Right renal cortex interstitium (tissue), 3 donors: ENCODE measurements around the gene CPNE9. TPM values are rescaled to one million over a fixed set of nuclear protein-coding genes. Genes with fewer than 3 reads are reported as not detected.

Experiments
- DNase-seq, 3 donors: peaks; one replicate each; pipeline ENCODE4 v3.0.0-alpha.2; 2013; ENCODE audit warnings: low read depth in 3 of 3, low spot score in 2 of 3
- polyA plus RNA-seq, 3 donors: library from polyadenylated mRNA; unstranded; fragments of 120-200 nt; gene quantifications; one replicate each; pipeline ENCODE4 v1.2.1, GENCODE V29; 2013; ENCODE audit not compliant: insufficient read length in 3 of 3

CPNE9 gene, protein sequence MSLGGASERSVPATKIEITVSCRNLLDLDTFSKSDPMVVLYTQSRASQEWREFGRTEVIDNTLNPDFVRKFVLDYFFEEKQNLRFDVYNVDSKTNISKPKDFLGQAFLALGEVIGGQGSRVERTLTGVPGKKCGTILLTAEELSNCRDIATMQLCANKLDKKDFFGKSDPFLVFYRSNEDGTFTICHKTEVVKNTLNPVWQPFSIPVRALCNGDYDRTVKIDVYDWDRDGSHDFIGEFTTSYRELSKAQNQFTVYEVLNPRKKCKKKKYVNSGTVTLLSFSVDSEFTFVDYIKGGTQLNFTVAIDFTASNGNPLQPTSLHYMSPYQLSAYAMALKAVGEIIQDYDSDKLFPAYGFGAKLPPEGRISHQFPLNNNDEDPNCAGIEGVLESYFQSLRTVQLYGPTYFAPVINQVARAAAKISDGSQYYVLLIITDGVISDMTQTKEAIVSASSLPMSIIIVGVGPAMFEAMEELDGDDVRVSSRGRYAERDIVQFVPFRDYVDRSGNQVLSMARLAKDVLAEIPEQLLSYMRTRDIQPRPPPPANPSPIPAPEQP
- under 1 TPM; 0.07 to 0.14 (median 0.10) TPM for polyA plus RNA-seq

DNA sequence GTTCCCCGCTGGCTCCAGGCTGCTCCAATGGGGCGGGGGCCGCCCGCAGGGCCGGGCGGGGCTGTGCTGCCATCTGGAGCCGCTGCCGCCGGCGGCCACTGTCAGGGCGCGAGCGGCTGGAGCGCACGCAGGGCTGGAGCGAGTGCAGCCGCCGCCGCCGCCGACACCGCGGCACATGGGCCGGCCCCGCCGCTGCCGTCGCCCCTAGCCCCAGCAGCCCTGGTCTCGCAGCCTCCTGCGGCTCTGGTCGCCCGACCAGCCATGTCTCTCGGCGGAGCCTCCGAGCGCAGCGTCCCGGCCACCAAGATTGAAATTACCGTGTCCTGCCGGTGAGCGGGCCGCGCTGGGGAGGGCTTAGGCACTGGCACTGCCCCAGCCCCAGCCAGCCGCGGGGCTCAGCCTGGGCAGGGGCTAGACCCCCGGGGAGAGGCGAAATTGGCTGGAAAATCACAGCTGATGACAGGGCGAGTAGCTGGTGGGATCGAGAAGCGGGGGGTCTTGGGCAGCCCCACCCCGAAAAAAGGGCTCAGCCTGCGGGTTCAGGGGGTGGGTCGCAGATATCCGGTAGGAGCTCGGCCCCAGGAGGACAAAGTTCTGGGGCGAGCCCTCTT lies at the start of gene CPNE9:
Gene CPNE9 (plus strand): TSS at position 98 of the 611 bp plus-strand sequence. CDS start 164 bp downstream, at position 262.
- DNase-seq: no peak

DNA sequence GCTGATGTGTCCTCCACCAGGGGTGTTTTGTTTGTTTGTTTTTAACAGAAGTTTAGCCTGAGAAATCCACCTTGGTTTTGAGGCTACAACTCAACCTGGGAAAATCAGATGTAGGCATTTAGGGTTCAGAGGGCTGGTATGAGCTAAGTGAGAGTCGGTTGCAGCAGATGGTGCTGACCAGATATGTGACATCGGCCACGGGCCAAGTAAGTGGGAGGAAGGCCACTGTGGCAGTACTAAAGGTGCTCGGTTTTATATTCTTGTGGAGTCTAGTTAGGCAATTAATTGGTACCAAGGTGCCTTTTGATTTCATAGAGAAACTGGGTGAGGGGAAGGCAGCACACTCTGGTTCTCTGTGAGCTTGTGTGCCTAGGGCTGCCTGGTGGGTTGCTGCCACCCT lies 43.8 kb upstream of the CPNE9 start:
- no peak for DNase-seq

DNA sequence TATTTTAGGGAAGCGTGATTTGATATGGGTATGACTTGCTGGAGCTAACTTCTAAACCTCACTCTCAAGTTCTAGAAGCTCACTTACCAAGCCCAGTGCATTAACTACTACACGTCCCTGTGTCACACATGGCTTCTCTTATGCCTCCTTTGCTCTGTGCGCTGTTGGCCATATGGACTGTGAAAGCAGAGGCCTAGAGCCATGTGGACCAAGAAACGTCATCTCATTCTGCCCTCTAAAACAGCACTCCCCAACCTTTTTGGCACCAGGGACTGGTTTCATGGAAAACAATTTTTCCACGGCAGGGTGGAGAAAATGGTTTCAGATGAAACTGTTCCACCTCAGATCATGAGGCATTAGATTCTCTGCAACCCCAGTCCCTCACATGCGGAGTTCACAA lies 42.7 kb upstream of the CPNE9 start:
- DNase-seq: no peak

DNA sequence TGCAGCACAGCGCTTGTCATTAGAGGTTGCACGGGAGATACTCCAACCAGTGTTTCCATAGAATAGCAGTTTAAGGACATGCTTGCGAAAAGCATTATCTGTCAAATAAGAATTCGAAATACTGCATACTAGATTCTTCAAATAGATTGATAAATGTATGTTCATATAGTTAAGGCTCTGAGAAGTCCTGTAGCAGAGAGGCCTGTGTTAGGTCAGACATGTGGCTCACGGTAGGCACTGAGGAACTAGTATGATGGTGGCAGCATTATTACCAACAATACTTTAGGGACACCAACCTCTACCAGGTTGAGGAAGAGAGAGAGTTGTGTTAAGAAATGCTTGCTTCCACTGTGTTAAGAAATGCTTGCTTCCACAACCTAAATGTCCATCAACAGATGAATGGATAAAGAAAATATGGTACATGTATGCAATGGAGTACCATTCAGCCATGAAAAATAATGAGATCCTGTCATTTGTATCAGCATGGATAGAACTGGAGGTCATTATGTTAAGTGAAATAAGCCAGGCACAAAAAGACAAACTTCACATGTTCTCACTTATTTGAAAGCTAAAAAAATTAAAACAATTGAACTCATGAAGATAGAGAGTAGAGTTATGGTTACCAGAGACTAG lies 39.4 kb upstream of the CPNE9 start:
- no peak for DNase-seq

DNA sequence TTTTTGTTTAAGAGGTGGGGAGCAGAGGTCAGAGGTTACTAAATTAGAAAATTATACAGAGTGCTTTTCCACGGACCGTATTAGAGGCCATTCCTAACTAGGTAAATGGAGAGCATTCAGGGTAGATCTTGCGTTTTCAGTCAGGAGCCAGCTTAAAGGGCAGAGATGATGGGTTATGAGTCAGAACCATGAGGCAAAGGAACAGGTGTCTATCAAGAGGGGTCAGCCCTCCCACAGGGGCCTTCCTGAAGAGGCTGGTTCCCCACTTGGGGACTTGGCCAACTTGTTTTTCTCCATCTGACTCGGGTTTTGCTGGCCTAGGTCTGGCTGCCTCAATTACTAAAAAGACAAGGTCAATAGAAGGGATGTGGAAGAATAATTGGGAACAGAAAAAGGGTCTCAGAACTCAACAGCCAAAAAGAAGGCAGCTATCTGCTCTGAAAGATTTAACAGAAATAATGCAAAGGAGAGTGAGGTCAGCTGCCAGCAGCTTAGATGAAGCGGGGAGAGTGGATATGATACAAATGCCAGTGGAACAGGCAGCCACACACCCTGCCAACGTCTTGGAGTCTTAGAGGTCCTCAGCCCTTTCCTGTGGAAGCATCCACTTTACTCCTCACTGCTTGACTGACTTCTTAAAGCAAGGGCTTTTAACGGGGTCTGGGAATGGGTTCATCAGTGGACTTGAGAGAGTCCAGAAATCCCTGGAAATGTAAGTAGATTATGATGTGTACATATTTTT lies 36.8 kb upstream of the CPNE9 start:
- no peak for DNase-seq

DNA sequence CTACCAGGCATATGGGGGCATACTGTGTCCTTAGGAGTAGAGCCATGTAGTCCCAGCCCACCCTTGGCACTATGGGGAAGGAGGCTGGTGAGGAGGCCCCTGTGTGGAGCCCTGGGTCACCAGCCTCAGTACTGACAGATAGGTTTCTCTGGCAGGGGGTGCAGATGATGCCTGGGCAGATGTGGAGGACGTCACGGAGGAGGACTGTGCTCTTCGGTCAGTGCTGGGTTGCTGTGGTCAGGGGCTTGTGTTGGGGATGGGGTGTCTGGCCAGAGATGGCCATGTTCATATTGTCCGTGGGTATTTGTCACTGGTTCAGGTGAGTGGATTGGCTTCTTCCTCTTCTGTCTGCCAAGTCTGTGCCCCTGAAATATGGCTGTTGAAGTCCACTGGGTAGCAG lies 34.4 kb upstream of the CPNE9 start:
- no peak for DNase-seq

DNA sequence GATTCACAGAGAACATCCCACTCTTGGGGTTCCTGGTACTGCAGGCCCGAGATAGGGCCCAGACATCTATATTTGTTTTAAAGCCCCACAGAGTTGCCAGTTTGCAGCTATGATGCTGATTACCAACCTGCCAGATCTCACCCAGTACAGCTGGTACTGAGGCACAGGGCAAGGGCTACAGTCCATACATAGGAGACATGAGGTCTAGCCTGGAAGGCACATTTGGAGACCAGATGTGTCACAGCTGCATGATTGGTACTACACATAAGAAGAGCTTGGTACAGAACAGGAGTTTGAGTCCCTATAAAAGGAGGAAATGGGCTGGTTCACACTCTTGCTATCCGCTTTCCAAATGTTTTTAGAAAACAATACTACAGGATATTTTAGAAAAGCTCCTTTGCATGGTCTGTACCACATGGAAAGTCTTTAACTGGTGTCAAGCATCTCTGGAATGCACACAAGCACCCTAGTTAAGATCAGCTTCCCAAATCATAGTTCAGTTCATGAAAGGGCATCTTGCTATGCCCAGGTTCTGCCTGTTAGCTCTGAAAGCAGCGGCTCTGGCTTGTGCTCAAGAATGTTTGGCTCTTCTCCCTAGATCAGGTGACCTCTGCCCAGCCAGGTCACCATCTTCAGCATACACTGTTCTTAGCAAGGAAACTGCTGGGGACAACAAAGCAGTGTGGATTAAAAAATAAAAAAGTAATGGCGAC lies 33.8 kb upstream of the CPNE9 start:
- DNase-seq: no peak

DNA sequence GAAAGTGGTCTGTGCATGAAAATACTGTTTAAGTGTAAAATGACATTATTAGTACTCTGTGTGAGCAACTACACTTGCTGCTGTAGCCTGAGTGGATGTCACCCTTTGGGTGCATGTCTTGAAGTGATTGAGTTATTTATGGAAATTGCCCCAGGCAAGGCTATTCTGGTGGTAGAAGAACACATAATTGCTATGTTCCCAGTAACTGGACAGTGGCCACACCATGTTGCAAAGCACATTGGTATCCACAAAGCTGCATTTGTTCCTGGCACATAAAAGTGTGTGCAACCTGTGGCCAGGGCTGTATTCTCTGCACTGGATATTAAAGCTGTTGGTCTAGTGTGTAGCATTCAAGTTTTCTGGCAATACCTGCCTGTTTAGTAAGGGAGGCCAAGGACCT lies 30.6 kb upstream of the CPNE9 start:
- no peak for DNase-seq

DNA sequence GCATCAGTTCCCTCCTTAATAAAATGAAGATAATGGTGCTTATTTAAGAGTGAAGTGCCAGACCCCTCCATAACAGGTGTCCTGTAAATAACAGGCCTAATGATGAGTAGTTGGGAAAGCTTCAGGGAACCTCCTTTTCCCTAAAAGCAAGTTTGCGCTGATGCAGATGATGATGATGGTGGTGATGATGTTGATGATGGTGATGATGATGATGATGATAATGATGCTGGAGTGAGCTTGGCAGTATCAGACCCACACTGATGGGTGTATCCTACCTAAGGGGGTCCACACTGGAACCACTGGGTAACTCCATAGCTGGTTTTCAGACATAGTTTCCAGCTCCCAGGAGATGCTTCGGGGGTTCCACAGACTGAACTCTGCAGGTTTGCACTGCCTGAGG lies 29.9 kb upstream of the CPNE9 start:
- DNase-seq: no peak

DNA sequence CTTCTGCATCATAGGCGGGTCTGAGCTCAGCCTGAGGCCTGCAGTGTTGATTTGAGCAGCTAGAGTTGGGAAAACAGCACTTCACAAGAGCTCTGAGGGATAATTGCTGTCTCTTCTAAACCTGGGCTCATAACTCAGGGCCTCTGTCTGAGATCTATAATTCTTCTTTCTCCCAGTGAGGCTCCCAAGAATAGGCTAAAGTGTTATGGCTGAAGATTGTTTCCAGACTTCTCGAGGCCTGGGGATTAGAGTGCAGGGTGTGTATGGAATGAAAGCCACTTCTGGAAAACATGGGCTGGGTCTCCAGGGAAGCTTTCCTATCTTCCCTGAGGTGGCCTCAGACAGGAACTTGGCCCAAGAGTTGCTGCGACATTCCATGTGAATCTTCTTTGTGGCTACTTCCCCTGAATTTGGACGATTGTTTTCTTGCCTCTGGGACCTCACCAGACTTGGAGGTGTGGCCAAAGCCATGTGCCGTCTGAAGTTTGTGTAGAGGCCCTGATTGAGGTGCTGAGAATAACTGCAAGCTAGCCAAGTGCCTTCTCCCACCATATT lies 27.8 kb upstream of the CPNE9 start:
- DNase-seq: no peak

DNA sequence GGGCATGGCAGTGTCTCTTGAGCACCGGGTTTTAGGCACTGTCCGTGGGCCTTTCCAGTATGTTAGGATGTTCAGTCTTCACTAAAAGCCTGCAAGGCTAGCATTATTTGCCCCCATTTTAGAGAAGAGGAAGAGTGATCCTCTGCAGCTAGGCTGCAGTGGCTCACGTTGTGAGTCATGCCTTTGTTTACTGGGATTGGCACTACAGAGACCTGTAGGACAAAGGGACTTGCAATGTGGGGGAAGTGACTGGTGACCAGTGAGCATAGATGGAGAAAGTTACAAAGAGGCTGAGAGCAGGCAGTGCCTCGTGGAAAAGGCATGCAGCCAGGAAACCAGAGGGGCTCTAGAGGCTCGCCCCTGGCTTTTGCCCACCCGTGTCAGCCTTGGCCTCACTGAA lies 26.8 kb upstream of the CPNE9 start:
- DNase-seq: no peak

DNA sequence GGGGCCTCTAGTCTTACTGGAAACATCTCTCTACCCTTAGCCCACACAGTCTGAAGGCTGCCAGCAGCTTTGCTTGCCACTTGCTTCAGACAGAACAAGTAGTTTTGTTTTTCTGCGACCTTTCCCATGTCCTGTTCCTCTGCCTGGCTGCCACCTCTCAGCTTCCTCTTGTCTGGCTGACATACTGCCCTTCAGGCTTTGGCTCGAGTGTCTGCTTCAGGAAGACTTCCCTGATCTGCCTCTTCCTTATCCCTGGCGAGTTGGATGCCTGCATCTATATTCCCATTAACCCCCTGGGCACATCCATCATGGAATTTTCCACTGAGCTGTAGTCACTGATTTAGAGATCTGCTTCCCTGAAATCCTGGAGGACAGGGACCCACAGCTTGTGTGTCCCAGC lies 25.1 kb upstream of the CPNE9 start:
- no peak for DNase-seq

DNA sequence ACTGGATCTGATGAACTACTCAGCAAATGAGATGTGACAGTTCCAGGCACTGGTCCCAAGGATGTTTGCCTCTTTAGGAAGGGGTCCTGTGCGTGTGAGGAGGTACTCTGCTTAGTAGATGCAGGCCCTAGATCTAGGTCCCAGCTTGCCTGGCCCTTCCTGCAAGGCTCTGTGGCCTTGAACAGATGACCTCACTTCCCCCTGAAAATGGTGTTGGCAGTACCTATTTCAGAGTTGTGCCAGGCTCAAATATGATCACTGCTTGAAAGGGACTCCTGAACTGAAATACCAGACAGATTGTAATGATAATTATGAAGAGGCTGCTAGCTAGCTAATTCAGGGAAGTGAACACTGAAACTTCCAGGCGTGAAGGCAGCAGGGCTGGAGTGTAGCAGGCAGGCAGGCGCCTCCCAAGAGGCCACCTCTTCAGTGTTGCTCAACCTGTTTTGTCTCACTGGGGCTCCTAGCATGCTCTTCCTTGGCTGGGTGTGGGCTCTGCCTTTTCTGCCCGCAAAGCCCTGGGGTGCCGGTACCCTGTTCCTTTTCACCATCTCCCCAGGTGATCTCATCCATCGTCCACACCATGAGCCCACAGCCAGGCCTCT lies 24.1 kb upstream of the CPNE9 start:
- no peak for DNase-seq

DNA sequence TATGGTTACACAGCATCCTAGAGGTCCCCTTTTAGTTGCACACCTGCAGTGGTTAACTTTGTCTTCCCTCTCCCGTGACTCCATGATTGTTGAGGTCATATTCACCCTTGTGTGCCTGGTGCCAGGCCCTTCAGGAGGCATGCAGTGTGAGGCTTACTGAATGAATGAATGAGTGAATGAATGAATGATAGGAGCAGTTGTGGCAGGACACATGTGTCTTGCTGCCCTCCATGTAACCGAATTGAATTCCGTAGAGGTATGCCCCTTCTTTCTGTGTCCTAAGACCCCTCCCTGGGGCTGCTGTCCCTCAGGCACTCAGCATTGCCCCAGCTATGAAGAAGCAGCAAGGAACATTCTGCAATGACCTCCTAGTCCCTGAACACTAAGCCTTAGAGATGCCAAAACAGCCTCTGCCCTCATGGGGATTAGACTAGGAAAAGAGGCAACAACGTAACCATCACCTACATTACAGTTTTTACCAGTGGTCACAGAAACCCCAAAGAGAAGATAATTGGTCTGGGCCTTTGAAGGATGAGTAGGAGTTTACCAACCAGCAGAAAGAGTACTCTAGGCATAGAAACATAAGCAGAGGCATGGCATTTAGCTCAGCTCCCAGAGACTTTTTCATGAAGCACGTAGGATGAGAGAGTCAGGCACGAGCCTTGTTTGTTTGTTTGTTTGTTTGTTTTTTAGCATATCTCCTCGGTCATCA lies 22.5 kb upstream of the CPNE9 start:
- DNase-seq: no peak

DNA sequence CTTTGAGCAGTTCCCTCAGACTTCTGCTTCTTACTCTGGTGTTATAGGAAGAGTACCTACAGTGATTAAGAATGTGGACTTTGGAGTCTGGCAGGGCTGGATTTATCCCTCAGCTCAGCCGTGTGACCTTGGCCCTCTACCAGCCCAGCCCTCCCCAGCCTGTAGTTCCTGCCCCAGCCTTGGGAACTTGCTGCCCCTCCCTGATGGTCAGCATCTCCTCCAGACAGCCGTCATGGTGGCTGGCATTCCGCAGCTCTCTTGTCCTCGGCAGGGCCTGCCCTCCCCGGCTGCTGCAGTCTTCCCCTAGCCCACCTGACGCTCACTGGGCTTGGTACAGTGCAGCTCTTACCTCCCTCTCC lies 21.9 kb upstream of the CPNE9 start:
- DNase-seq: no peak

DNA sequence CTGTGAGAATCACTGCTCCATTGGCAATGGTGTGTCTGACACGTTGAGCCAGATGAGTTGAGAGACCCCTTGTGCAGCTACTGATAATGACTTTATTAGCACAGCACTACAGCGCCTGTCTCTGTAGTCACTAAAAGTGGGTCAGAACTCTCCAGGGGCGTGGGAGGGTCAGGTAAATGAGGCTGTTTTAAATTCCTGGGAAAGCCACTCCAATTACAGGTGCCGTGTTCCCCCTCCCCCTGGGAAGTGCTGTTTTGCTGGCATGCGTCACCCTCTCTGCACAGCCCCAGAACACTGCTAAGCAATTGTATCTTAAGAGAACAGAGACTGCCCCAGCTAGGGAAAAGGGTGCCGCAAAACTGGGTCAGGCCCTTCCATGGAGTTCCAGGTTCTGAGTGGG lies 21.5 kb upstream of the CPNE9 start:
- no peak for DNase-seq

DNA sequence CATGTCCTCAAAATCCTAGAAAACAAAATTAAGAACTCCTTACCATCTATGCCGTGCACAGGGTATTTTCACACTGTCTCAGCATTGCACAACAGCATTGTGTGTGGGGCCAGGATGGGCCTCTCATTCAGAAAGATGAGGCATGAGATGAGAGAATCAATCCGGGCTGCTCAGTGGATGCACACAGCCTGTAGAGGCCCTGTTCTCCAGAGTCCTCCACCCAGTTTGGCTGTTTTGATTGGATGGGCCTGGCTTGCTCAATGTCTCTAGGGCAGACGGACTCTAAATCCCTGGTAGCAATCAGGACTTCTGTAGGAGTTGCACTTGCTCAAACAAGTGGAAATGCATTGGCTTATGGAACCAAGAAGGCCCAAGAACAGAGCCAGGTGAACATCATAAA lies 20.2 kb upstream of the CPNE9 start:
- DNase-seq: no peak

DNA sequence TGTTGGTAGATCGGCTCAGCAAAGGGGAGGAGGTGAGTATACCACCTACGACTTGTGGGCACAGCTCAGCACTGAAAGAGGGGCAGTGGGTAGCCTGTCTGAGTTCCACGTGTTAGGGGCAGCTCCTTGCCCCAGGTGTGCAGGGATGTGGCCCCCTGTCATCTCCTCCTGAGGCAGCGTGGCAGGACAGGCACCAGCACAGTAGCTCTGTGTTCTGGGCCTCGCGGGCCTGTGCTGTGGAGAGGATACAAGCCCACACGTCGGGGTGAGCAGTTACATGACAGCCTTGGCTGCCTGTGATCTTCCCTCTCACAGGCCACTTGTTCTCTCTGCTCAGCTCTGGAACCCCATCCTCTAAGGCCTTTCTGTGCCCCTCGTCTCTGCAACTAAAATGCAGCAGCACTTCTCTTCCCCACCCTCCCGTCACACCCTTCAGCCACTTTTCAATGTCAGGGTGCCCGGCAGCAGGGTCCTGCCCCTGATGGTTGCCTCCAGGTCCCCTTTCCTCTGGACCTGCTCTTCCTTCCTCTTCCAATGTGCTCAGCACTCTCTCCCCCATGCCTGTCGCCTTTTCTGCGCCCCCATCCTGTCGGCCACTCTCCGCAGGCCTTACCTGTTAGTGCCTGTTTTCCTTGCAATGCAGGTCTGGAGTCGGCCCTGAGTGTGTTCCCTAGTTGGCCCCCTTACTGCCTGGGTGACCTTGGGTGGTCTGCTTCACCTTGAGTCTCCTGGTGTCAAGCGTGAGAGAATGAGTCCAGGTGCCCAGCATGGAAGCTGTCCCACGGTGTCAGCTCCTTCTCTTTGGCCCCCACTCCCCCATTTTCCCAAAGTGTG lies 18.2 kb upstream of the CPNE9 start:
- no peak for DNase-seq
